ENCODE results near the gene RPP14. TPM values are rescaled to one million over a fixed set of nuclear protein-coding genes. Genes with fewer than 3 reads are reported as not detected.

The RPP14 gene
- total RNA-seq, 1 experiment from 2014 or later, result 7.6 TPM

Small RNA genes lying within 50 kb of the gene (small RNA-seq; reads per million reads assigned to genes)
- not detected for gene AC098479.1

Other genes starting within 250 kb of the RPP14 start
- not detected in 2 replicates for gene DNASE1L3, start 95.3 kb upstream of the RPP14 start, total RNA-seq (2014; rRNA removed; shearing (Covaris generic); ENCODE audit: low replicate concordance)
- gene ABHD6, start 68.5 kb upstream of the RPP14 start, total RNA-seq (2014; rRNA removed; shearing (Covaris generic); ENCODE audit: low replicate concordance), result 11.8 and 12.2 TPM in 2 replicates
- gene HTD2, start 275 bp downstream of the RPP14 start, total RNA-seq (2014; rRNA removed; shearing (Covaris generic); ENCODE audit: low replicate concordance), result 5.4 and 19.9 TPM in 2 replicates
- 222 and 353 TPM in 2 replicates for gene PXK, start 26.6 kb downstream of the RPP14 start, total RNA-seq (2014; rRNA removed; shearing (Covaris generic); ENCODE audit: low replicate concordance)
- gene PDHB, start 127.6 kb downstream of the RPP14 start, total RNA-seq (2014; rRNA removed; shearing (Covaris generic); ENCODE audit: low replicate concordance), result 61.6 and 130 TPM in 2 replicates
- 7.9 and 17.9 TPM in 2 replicates for gene KCTD6, start 185.9 kb downstream of the RPP14 start, total RNA-seq (2014; rRNA removed; shearing (Covaris generic); ENCODE audit: low replicate concordance)
- not detected in 2 replicates for gene ACOX2, start 230.9 kb downstream of the RPP14 start, total RNA-seq (2014; rRNA removed; shearing (Covaris generic); ENCODE audit: low replicate concordance)